ENCODE measurements around the gene SEC14L6. TPM values are rescaled to one million over a fixed set of nuclear protein-coding genes. Genes with fewer than 3 reads are reported as not detected.

SEC14L6 gene
- total RNA-seq, 4 donors from 2014 or later: 0.11 TPM; not detected in 3

- 84 to 87% methylated on average over 8 of the region's 8 CpGs for WGBS, 2 donors
- intact Hi-C loops (cut with DNase I): no loop called here
- Histone ChIP-seq H3K27me3 (no peaks in the 10 kb centered on the region), H3K4me1 (no peaks in the 10 kb centered on the region), H3K36me3 (no peaks in the 10 kb centered on the region), H3K27ac (no peak overlapping the region), H3K4me3 (replicated peaks in 1 of 3) (no peak overlapping the region), H3K9me3 (no peaks in the 10 kb centered on the region)
- TF ChIP-seq POLR2A (IDR thresholded peaks at IDR 0.05) (no peak), CTCF (IDR thresholded peaks at IDR 0.05) (no peak)
- DNase-seq: no peak
Observed at GRCh38 chr22:30523646-30524489, 22.7 kb downstream of the SEC14L6 start.

- H3K36me3 ChIP-seq: no peaks in the 10 kb centered on the region
- 75 to 79% methylated on average over 5 of the region's 5 CpGs for WGBS, 2 donors
- H3K4me1 ChIP-seq: no peaks in the 10 kb centered on the region
- TF ChIP-seq POLR2A (IDR thresholded peaks at IDR 0.05) (no peak), CTCF (IDR thresholded peaks at IDR 0.05) (no peak)
- no peaks in the 10 kb centered on the region for H3K9me3 ChIP-seq
- H3K27ac ChIP-seq: no peak overlapping the region
- H3K4me3 ChIP-seq (replicated peaks in 1 of 3): no peak overlapping the region
- no peaks in the 10 kb centered on the region for H3K27me3 ChIP-seq
- intact Hi-C loops (cut with DNase I): no loop called here
- no peak for DNase-seq
Observed at GRCh38 chr22:30521368-30522156, 25.0 kb downstream of the SEC14L6 start.

GRCh38 chr22:30519842-30520425 is 26.6 kb downstream of the SEC14L6 start:
- no peaks in the 10 kb centered on the region for H3K4me1 ChIP-seq
- 68 to 88% methylated on average over 7 of the region's 7 CpGs for WGBS, 2 donors
- TF ChIP-seq POLR2A (IDR thresholded peaks at IDR 0.05) (no peak), CTCF (IDR thresholded peaks at IDR 0.05) (no peak)
- H3K9me3 ChIP-seq: no peaks in the 10 kb centered on the region
- no peak overlapping the region for H3K27ac ChIP-seq
- H3K27me3 ChIP-seq: no peaks in the 10 kb centered on the region
- intact Hi-C loops (cut with DNase I): no loop called here
- H3K36me3 ChIP-seq: no peaks in the 10 kb centered on the region
- no peak overlapping the region for H3K4me3 ChIP-seq (replicated peaks in 1 of 3)
- DNase-seq: no peak

- H3K27ac ChIP-seq: no peak overlapping the region
- no peaks in the 10 kb centered on the region for H3K9me3 ChIP-seq
- intact Hi-C loops (cut with DNase I): no loop called here
- H3K36me3 ChIP-seq: no peaks in the 10 kb centered on the region
- H3K4me3 ChIP-seq (replicated peaks in 1 of 3): no peak overlapping the region
- no peaks in the 10 kb centered on the region for H3K4me1 ChIP-seq
- TF ChIP-seq POLR2A (IDR thresholded peaks at IDR 0.05) (no peak), CTCF (IDR thresholded peaks at IDR 0.05) (no peak)
- WGBS, 2 donors: 92 to 97% methylated on average over 5 of the region's 5 CpGs
- no peak for DNase-seq
- H3K27me3 ChIP-seq: no peaks in the 10 kb centered on the region
Observed at GRCh38 chr22:30516731-30517130, 29.8 kb downstream of the SEC14L6 start.

Measured in thyroid gland (tissue), 4 donors.